ENCODE data around the gene TAS1R3.
A peak's percentile ranks its signal among the peaks of the same experiment; 100 is the strongest.

GRCh38 chr1:1291548-1292441 lies 39.3 kb upstream of the TAS1R3 start:
- TF ChIP-seq CTCF (IDR thresholded peaks at IDR 0.05; ENCODE audit: low read depth, low read length, missing input control) (peak; percentile 68), NR2F2 (IDR thresholded peaks at IDR 0.05) (no peak), TAF1 (conservative IDR thresholded peaks at IDR 0.05) (no peak), RAD21 (IDR thresholded peaks at IDR 0.05) (peak in 1 of 2 donors; percentile 79), ZBTB33 (IDR thresholded peaks at IDR 0.05) (no peak), JUND (IDR thresholded peaks at IDR 0.05) (no peak), SP1 (IDR thresholded peaks at IDR 0.05) (no peak), RXRA (IDR thresholded peaks at IDR 0.05) (no peak), EGR1 (IDR thresholded peaks at IDR 0.05; ENCODE audit: low read depth in 2 of 2) (no peak)

All from liver (tissue), 3 donors.